C4-2B (cell line): ENCODE measurements around the gene ERGIC2.
"Not testable (repeated sequence)": the region's sequence is repeated elsewhere in the genome, so short reads cannot be mapped to it uniquely, and the experiment has no call there.

Source experiments
- H3K27ac ChIP-seq: fragments of 450-650 bp; 2 replicates; pipeline ENCODE4 v1.5.1; 2017
- ZFX ChIP-seq: fragments of 450-650 bp; IDR thresholded peaks from 2 replicates; pipeline ENCODE4 v1.6.1; 2017
- TF ChIP-seq, protein P1 (sequence below): fragments of 450-650 bp; conservative IDR thresholded peaks from 2 replicates; pipeline ENCODE4 v1.5.1; 2017; ENCODE audit warnings: mild to moderate bottlenecking

Gene ERGIC2

DNA sequence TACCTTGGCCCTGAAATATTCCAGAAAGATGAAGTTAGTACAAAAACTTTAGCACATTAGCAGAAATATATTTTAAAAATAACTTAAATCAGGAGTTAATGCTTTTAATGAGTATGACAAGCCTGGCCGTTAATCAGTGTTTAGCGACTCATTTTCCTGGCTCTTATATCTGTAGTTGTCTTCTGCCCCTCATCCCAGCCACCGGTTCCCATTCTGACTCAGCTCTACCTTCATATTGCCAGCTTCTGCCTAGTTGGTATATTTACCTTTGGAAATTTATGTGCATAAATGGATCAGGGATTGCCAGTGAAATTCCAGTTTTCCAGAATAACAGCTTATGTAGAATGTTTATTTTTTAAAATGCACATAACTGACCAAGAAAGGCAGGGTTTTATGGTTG is 79.9 kb downstream of the ERGIC2 start:
- H3K27ac ChIP-seq, result no peak overlapping the region
- TF ChIP-seq ZFX, result no peak
- TF ChIP-seq, protein P1, sequence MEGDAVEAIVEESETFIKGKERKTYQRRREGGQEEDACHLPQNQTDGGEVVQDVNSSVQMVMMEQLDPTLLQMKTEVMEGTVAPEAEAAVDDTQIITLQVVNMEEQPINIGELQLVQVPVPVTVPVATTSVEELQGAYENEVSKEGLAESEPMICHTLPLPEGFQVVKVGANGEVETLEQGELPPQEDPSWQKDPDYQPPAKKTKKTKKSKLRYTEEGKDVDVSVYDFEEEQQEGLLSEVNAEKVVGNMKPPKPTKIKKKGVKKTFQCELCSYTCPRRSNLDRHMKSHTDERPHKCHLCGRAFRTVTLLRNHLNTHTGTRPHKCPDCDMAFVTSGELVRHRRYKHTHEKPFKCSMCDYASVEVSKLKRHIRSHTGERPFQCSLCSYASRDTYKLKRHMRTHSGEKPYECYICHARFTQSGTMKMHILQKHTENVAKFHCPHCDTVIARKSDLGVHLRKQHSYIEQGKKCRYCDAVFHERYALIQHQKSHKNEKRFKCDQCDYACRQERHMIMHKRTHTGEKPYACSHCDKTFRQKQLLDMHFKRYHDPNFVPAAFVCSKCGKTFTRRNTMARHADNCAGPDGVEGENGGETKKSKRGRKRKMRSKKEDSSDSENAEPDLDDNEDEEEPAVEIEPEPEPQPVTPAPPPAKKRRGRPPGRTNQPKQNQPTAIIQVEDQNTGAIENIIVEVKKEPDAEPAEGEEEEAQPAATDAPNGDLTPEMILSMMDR, result no peak

DNA sequence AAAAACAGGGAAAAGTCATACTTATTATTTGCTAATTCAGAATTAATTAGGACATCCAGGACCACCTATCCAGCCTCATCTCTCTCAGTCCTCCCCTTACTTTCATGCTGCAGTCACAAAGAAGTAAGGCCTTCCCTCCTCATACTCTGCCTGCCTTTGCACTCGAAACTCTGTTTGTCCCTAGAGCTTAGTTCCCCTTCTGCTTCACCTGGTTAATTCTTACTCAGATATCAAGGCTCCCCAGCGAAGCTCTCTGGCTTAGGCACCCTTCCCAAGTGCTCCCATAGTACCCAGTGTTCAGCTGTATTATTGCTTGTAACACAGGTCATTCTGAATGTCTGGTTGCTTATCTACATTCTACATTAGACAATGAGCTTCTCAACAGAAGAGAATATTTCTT is 81.3 kb downstream of the ERGIC2 start:
- H3K27ac ChIP-seq, result no peak overlapping the region
- no peak for TF ChIP-seq ZFX
- TF ChIP-seq, protein P1, result no peak

DNA sequence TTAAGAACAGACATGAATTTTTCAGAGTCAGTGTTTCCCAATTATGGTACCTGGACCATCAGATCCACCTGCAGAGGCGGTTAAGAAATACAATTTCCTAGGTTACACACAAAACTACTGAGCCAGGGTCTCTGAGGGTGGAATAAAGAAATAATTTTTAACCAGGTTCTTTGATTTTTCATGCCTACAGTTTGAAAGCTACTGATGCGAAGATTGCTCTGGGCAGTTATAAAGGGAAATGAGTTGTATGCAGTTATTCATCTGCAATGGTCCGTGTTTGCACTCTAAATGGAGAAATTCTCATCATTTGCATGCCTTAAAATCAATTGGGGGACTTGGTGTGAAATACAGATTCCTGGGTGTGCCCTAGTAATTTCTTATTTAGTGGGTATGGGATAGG is 89.7 kb downstream of the ERGIC2 start:
- H3K27ac ChIP-seq, result no peak overlapping the region
- no peak for TF ChIP-seq ZFX
- TF ChIP-seq, protein P1, result no peak

DNA sequence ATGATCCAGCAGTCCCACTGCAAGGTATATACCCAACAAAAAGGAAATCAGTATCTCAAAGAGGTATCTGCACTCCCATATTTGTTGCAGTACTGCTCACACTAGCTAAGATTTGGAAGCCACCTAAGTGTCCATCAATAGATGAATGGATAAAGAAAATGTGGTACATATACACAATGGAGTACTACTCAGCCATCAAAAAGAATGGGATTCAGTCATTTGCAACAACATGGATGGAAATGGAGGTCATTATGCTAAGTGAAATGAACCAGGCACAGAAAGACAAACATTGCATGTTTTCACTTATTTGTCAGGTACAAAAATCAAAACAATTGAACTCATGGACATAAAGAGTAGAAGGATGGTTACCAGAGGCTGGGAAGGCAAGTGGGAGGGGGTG is 90.5 kb downstream of the ERGIC2 start:
- H3K27ac ChIP-seq, result not testable (repeated sequence)

DNA sequence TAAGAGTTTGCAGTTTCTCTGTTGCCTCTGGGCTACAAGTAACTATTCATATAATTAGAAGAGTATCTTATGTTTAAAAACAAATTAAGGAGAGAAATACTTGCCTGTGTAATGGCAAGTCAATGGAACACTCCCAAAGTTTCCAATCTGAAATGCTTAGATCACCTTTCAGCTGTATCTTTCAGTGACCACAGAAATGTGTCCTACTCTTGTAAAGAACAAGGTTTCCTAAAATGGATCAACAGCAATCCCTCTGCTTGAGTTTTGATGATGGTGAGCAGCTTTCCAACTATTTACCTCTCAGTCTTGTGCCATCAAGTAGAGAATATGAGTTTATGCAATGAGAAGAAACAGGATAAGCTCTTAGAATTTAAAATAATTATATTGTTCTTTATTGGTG is 92.9 kb downstream of the ERGIC2 start:
- no peak overlapping the region for H3K27ac ChIP-seq
- TF ChIP-seq, protein P1, result no peak
- no peak for TF ChIP-seq ZFX

DNA sequence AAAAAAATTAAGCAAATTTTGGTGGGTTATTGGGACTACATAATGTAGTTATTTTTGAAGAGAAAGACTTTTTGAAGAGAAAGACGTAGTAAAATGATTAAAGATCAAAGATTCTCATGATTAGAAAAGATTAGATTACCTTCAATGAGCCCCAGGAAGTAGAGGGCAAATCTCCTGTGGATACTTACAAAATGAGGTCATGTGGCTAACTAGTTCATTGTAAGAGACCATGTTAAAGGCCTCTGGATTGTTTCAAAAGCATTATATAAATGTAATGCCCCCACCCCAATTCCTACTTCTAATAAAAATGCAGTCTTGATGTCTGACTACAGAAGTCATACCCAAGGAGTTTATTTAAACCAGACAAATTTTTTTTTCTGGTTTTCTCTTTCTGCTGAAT is 93.3 kb downstream of the ERGIC2 start:
- H3K27ac ChIP-seq, result no peak overlapping the region
- TF ChIP-seq, protein P1, result no peak
- TF ChIP-seq ZFX, result no peak
